ENCODE data around the gene C11orf71. TPM values are rescaled to one million over a fixed set of nuclear protein-coding genes. Genes with fewer than 3 reads are reported as not detected.

C11orf71 gene
- total RNA-seq, 1 experiment from 2014 or later = 6.2 TPM

GRCh38 chr11:114354076-114354475, 46.2 kb downstream of the C11orf71 start:
- no peak for TF ChIP-seq TCF7L2 (IDR thresholded peaks at IDR 0.05; ENCODE audit: low read depth, low read length)
- TF ChIP-seq SIN3A (IDR thresholded peaks at IDR 0.05; ENCODE audit: borderline replicate concordance, insufficient read depth, low read depth, low read length) = no peak
- TF ChIP-seq CTCF (IDR thresholded peaks at IDR 0.05) = no peak
- TF ChIP-seq REST (IDR thresholded peaks at IDR 0.05; ENCODE audit: insufficient read depth in 1 of 2, low read depth in 2 of 2, low read length in 1 of 2) = no peak
- no peak for TF ChIP-seq POLR2AphosphoS5 (IDR thresholded peaks at IDR 0.05; ENCODE audit: low read depth, low read length)
- DNase-seq (ENCODE audit: low read depth, low spot score) = no peak
- ATAC-seq = no peak
- H3K9me3 ChIP-seq (ENCODE audit: control insufficient read depth, insufficient read depth, low read depth, low read length) = no peaks in the 10 kb centered on the region
- no peaks in the 10 kb centered on the region for H3K4me1 ChIP-seq (ENCODE audit: control insufficient read depth, insufficient read depth, low read length)
- in situ Hi-C loops (cut with HindIII; ENCODE audit: low pct_unique_long_range_greater_than_20kb, low sequenced_read_pairs) = no loop called here
- H3K4me3 ChIP-seq (ENCODE audit: low read depth in 2 of 2, low read length in 2 of 2) = no peak overlapping the region
- intact Hi-C loops (cut with micrococcal nuclease; ENCODE audit: unreplicated experiment) = no loop called here
- CTCF ChIA-PET = no interaction called here
- H3K36me3 ChIP-seq (ENCODE audit: control insufficient read depth, insufficient read depth, low read length) = no peaks in the 10 kb centered on the region
- H3K27me3 ChIP-seq (ENCODE audit: control insufficient read depth, insufficient read depth, low read length) = no peaks in the 10 kb centered on the region
- BruUV-seq (replicated peaks) = no TSS peak
- no peak overlapping the region for H3K27ac ChIP-seq (ENCODE audit: low read length)
- POLR2A ChIA-PET = no interaction called here

GRCh38 chr11:114353443-114353842, 46.9 kb downstream of the C11orf71 start:
- in situ Hi-C loops (cut with HindIII; ENCODE audit: low pct_unique_long_range_greater_than_20kb, low sequenced_read_pairs) = no loop called here
- no peak for ATAC-seq
- Histone ChIP-seq H3K27ac (ENCODE audit: low read length) (no peak overlapping the region), H3K9me3 (ENCODE audit: control insufficient read depth, insufficient read depth, low read depth, low read length) (no peaks in the 10 kb centered on the region), H3K36me3 (ENCODE audit: control insufficient read depth, insufficient read depth, low read length) (no peaks in the 10 kb centered on the region), H3K27me3 (ENCODE audit: control insufficient read depth, insufficient read depth, low read length) (no peaks in the 10 kb centered on the region), H3K4me3 (ENCODE audit: low read depth in 2 of 2, low read length in 2 of 2) (no peak overlapping the region), H3K4me1 (ENCODE audit: control insufficient read depth, insufficient read depth, low read length) (no peaks in the 10 kb centered on the region)
- TF ChIP-seq SIN3A (IDR thresholded peaks at IDR 0.05; ENCODE audit: borderline replicate concordance, insufficient read depth, low read depth, low read length) (no peak), CTCF (IDR thresholded peaks at IDR 0.05) (no peak), TCF7L2 (IDR thresholded peaks at IDR 0.05; ENCODE audit: low read depth, low read length) (no peak), POLR2AphosphoS5 (IDR thresholded peaks at IDR 0.05; ENCODE audit: low read depth, low read length) (no peak), REST (IDR thresholded peaks at IDR 0.05; ENCODE audit: insufficient read depth in 1 of 2, low read depth in 2 of 2, low read length in 1 of 2) (no peak)
- CTCF ChIA-PET = no interaction called here
- DNase-seq (ENCODE audit: low read depth, low spot score) = no peak
- POLR2A ChIA-PET = no interaction called here
- intact Hi-C loops (cut with micrococcal nuclease; ENCODE audit: unreplicated experiment) = no loop called here
- no TSS peak for BruUV-seq (replicated peaks)

Data from Panc1 (cell line).